HepG2 (cell line): ENCODE data around the gene ZNF765. TPM values are rescaled to one million over a fixed set of nuclear protein-coding genes. Genes with fewer than 3 reads are reported as not detected.

Source experiments
- ATAC-seq: fragments of 200-7000 bp; cut with Tn5 transposase; 3 replicates; pipeline ENCODE4 v1.9.1; 2020; ENCODE audit warnings: mild to moderate bottlenecking, moderate library complexity
- Bru-seq: library from RNA; stranded (reverse); fragments of 400-500 nt; gene quantifications from one replicate; lab custom pipeline; 2021; lab: Mats Ljungman, UMichigan
- BruChase-seq, 2 experiments: library from RNA; stranded (reverse); fragments of 400-500 nt; gene quantifications; one replicate each; lab custom pipeline; 2021; lab: Mats Ljungman, UMichigan
- BruUV-seq: library from RNA; stranded (reverse); fragments of 400-500 nt; replicated peaks from 2 replicates; lab custom pipeline; 2021; lab: Mats Ljungman, UMichigan
- CTCF ChIA-PET: fragments of 300-600 bp; formaldehyde crosslinking; extraction: SDS; loops from one replicate; lab custom pipeline; 2021; ENCODE audit warnings: low total read pairs, inconsistent platforms, low intra/inter-chr PET ratio; lab: Yijun Ruan, JAX
- POLR2A ChIA-PET: fragments of 350-600 bp; sonication (Branson Sonifier 250); formaldehyde crosslinking; loops from one replicate; lab custom pipeline; 2020; ENCODE audit warnings: antibody characterized with exemption, inconsistent platforms; lab: Yijun Ruan, JAX
- DNase-seq: peaks from one replicate; pipeline ENCODE4 v3.0.0-alpha.2; 2015; ENCODE audit warnings: low spot score
- FAIRE-seq: peaks from 3 replicates; lab custom pipeline; 2011; peaks lifted over from hg19 to GRCh38; lab: Jason Lieb, UNC
- H2AFZ ChIP-seq: one replicate; pipeline ENCODE4 v1.6.1; 2011; ENCODE audit warnings: low read length, inconsistent platforms
- H3K27ac ChIP-seq: fragments of 300-600 bp; 3 replicates; pipeline ENCODE4 v1.8.0; 2011; ENCODE audit warnings: mixed run types, mild to moderate bottlenecking, mixed read lengths, low read length, inconsistent platforms; ENCODE audit not compliant: insufficient read depth; ENCODE audit errors: extremely low read length
- H3K27me3 ChIP-seq, 2 experiments: fragments of 200-600 bp in 1 of 2; 2 replicates in 1 of 2; 3 replicates in 1 of 2; pipeline versions ENCODE4 v1.6.0 to v1.8.0; 2011; ENCODE audit warnings: low read length in 2 of 2, mild to moderate bottlenecking in 2 of 2, moderate library complexity in 2 of 2, inconsistent platforms in 1 of 2; ENCODE audit not compliant: insufficient read depth in 2 of 2, control insufficient read depth in 1 of 2
- H3K36me3 ChIP-seq, 2 experiments: fragments of 200-600 bp in 1 of 2; replicated peaks in 1 of 2; 2 replicates in 1 of 2; 3 replicates in 1 of 2; pipeline versions ENCODE4 v1.5.1 to v1.8.0; 2011; ENCODE audit warnings: low read length in 2 of 2, inconsistent platforms in 1 of 2; ENCODE audit not compliant: insufficient read depth in 2 of 2, control insufficient read depth in 1 of 2
- H3K4me1 ChIP-seq: 2 replicates; pipeline ENCODE4 v1.5.1; 2012; ENCODE audit warnings: low read length, inconsistent platforms; ENCODE audit not compliant: insufficient read depth
- H3K4me2 ChIP-seq: 2 replicates; pipeline ENCODE4 v1.6.0; 2011; ENCODE audit warnings: low read depth, low read length, inconsistent platforms
- H3K4me3 ChIP-seq, 3 experiments: fragments of 200-600 bp in 1 of 3; sonication (generic), shearing (Covaris generic) in 1 of 3; replicated peaks in 1 of 3; 2 replicates each; pipeline ENCODE4 v1.5.1; 2011 to 2016; ENCODE audit warnings: low read length in 3 of 3, inconsistent platforms in 2 of 3, low read depth in 2 of 3, mild to moderate bottlenecking in 2 of 3, control low read depth in 1 of 3, mixed read lengths in 1 of 3; ENCODE audit not compliant: insufficient read depth in 1 of 3
- H3K79me2 ChIP-seq: one replicate; pipeline ENCODE4 v1.6.1; 2011; ENCODE audit warnings: low read length, inconsistent platforms; ENCODE audit not compliant: insufficient read depth
- H3K9ac ChIP-seq: 2 replicates; pipeline ENCODE4 v1.6.0; 2011; ENCODE audit warnings: mild to moderate bottlenecking, low read depth, low read length, inconsistent platforms; ENCODE audit not compliant: insufficient read depth
- H3K9me3 ChIP-seq: 2 replicates; pipeline ENCODE4 v1.5.1; 2012; ENCODE audit warnings: mild to moderate bottlenecking, low read length
- H4K20me1 ChIP-seq: 2 replicates; pipeline ENCODE4 v1.6.0; 2011; ENCODE audit warnings: inconsistent platforms, mild to moderate bottlenecking, low read length, moderate library complexity; ENCODE audit not compliant: insufficient read depth
- AKAP8 ChIP-seq: sonication (generic); formaldehyde crosslinking; IDR thresholded peaks from 2 replicates; pipeline ENCODE4 v1.5.1; 2020; ENCODE audit warnings: mild to moderate bottlenecking, missing genetic modification reagents
- DNMT3B ChIP-seq: conservative IDR thresholded peaks from 2 replicates; pipeline ENCODE4 v1.6.1; 2016; ENCODE audit warnings: missing biosample characterization, control low read depth
- DR1 ChIP-seq: sonication (generic); formaldehyde crosslinking; IDR thresholded peaks from 2 replicates; pipeline ENCODE4 v1.8.0; 2021; ENCODE audit warnings: mild to moderate bottlenecking, missing genetic modification reagents, inconsistent platforms
- HNRNPL ChIP-seq: fragments of 200-400 bp; formaldehyde crosslinking; IDR thresholded peaks from 2 replicates; pipeline ENCODE4 v1.6.1; 2017; ENCODE audit warnings: mild to moderate bottlenecking, low read depth, low read length
- PHF20 ChIP-seq: sonication (generic); formaldehyde crosslinking; IDR thresholded peaks from 2 replicates; pipeline ENCODE4 v1.5.0; 2020; ENCODE audit warnings: mild to moderate bottlenecking, missing genetic modification reagents
- POLR2G ChIP-seq: fragments of 200-400 bp; formaldehyde crosslinking; IDR thresholded peaks from 2 replicates; pipeline ENCODE4 v1.6.1; 2018; ENCODE audit warnings: mild to moderate bottlenecking, low read depth, low read length, moderate library complexity
- SIX1 ChIP-seq: sonication (generic); formaldehyde crosslinking; IDR thresholded peaks from 2 replicates; pipeline ENCODE4 v1.4.0; 2020; ENCODE audit warnings: missing genetic modification reagents, borderline replicate concordance
- STAT5B ChIP-seq: sonication (generic); formaldehyde crosslinking; IDR thresholded peaks from 2 replicates; pipeline ENCODE4 v1.4.0; 2020; ENCODE audit warnings: missing genetic modification reagents
- TAF1 ChIP-seq: sonication (generic); formaldehyde crosslinking; IDR thresholded peaks from 2 replicates; pipeline ENCODE4 v1.4.0; 2020; ENCODE audit warnings: missing genetic modification reagents
- ZBTB42 ChIP-seq: sonication (generic); formaldehyde crosslinking; IDR thresholded peaks from 2 replicates; pipeline ENCODE4 v1.5.0; 2020; ENCODE audit warnings: mild to moderate bottlenecking, missing genetic modification reagents
- ZBTB7B ChIP-seq: sonication (generic); formaldehyde crosslinking; IDR thresholded peaks from 2 replicates; pipeline ENCODE4 v1.4.0; 2020; ENCODE audit warnings: missing genetic modification reagents
- ZFP62 ChIP-seq: sonication (generic); formaldehyde crosslinking; IDR thresholded peaks from 2 replicates; pipeline ENCODE4 v1.4.0; 2020; ENCODE audit warnings: missing genetic modification reagents
- ZFY ChIP-seq: sonication (generic); formaldehyde crosslinking; IDR thresholded peaks from 2 replicates; pipeline ENCODE4 v1.4.0; 2020; ENCODE audit warnings: missing genetic modification reagents
- ZNF256 ChIP-seq: sonication (generic); formaldehyde crosslinking; conservative IDR thresholded peaks from 2 replicates; pipeline ENCODE4 v1.4.0; 2020; ENCODE audit warnings: missing genetic modification reagents
- ZNF720 ChIP-seq: sonication (generic); formaldehyde crosslinking; IDR thresholded peaks from 2 replicates; pipeline ENCODE4 v1.4.0; 2020; ENCODE audit warnings: missing genetic modification reagents
- WGBS: methylation state at CpG from one replicate; pipeline ENCODE4 v1.1.6; 2017; ENCODE audit warnings: low lambda C conversion rate; 5-methylcytosine and 5-hydroxymethylcytosine counted together
- in situ Hi-C: cut with HindIII; loops from 2 replicates; pipeline ENCODE4 v1.10.0; 2017; ENCODE audit warnings: low pct_unique_long_range_greater_than_20kb; ENCODE audit not compliant: extremely low pct_ligation_motif_present
- intact Hi-C: fragments of 100-400 bp; cut with micrococcal nuclease; formaldehyde crosslinking; loops from one replicate; pipeline ENCODE4 v1.10.0; 2022; ENCODE audit not compliant: unreplicated experiment
- long read RNA-seq, 2 experiments: library from RNA in 1 of 2; library from polyadenylated mRNA in 1 of 2; stranded (forward) in 1 of 2; unstranded in 1 of 2; transcript quantifications; one replicate each; pipeline ENCODE4 v2.0.0, GENCODE V29; 2019 to 2022
- polyA minus RNA-seq, 3 experiments: library from RNA; depleted of rRNA, polyadenylated mRNA; stranded (reverse); fragments of >200 nt; gene quantifications; 2 replicates each; pipeline ENCODE4 v1.2.3, GENCODE V29; 2011; ENCODE audit warnings: low replicate concordance in 1 of 3
- polyA plus RNA-seq, 8 experiments: library from polyadenylated mRNA; depleted of rRNA in 3 of 8; stranded (reverse) in 7 of 8; unstranded in 1 of 8; fragments of >200 nt; fragmentation: Illumina TruSeq in 4 of 8; extraction: Trizol in 4 of 8; gene quantifications; 2 replicates each; pipeline versions ENCODE4 v1.2.1 to v1.2.3, GENCODE V29; 2011 to 2016; ENCODE audit warnings: low read depth in 4 of 8, missing spikeins in 1 of 8, mixed read lengths in 1 of 8; ENCODE audit not compliant: insufficient read depth in 1 of 8
- total RNA-seq, 5 experiments: library from RNA; depleted of rRNA; stranded (reverse); fragments of >200 nt; fragmentation: Illumina TruSeq; extraction: Trizol; gene quantifications; 2 replicates each; pipeline ENCODE4 v1.2.3, GENCODE V29; 2016; ENCODE audit warnings: low read depth in 1 of 5
- TF ChIP-seq, protein P1 (sequence below): sonication (generic); formaldehyde crosslinking; IDR thresholded peaks from 2 replicates; pipeline ENCODE4 v1.5.0; 2020; ENCODE audit warnings: missing genetic modification reagents
- TF ChIP-seq, protein P2 (sequence below): sonication (generic); formaldehyde crosslinking; IDR thresholded peaks from 2 replicates; pipeline ENCODE4 v1.4.0; 2020; ENCODE audit warnings: missing genetic modification reagents

The ZNF765 gene
- 14.5 and 21.9 TPM in 2 replicates for total RNA-seq (2016; rRNA removed; fragmentation: Illumina TruSeq; extraction: Trizol)
- total RNA-seq (2016; cell fraction: cytosol; rRNA removed; fragmentation: Illumina TruSeq; extraction: Trizol; ENCODE audit: low read depth) = 1.3 and 1.5 TPM in 2 replicates
- 13.9 and 17.8 TPM in 2 replicates for total RNA-seq (2016; cell fraction: insoluble cytoplasmic fraction; rRNA removed; fragmentation: Illumina TruSeq; extraction: Trizol)
- 5.3 and 6.0 TPM in 2 replicates for total RNA-seq (2016; cell fraction: membrane; rRNA removed; fragmentation: Illumina TruSeq; extraction: Trizol)
- total RNA-seq (2016; cell fraction: nucleus; rRNA removed; fragmentation: Illumina TruSeq; extraction: Trizol) = 14.6 and 16.6 TPM in 2 replicates
- 5.0 and 6.1 TPM in 2 replicates for polyA plus RNA-seq (2011; rRNA removed)
- polyA plus RNA-seq (2011; cell fraction: cytosol; rRNA removed) = 1.9 and 2.4 TPM in 2 replicates
- polyA plus RNA-seq (2011; cell fraction: nucleus; rRNA removed) = 14.9 and 16.5 TPM in 2 replicates
- 4.5 and 4.9 TPM in 2 replicates for polyA plus RNA-seq (2012)
- 0.31 and 0.52 TPM in 2 replicates for polyA plus RNA-seq (2016; cell fraction: cytosol; fragmentation: Illumina TruSeq; extraction: Trizol; ENCODE audit: low read depth)
- polyA plus RNA-seq (2016; cell fraction: insoluble cytoplasmic fraction; fragmentation: Illumina TruSeq; extraction: Trizol; ENCODE audit: low read depth) = 5.1 and 5.8 TPM in 2 replicates
- 1.0 TPM in 2 replicates for polyA plus RNA-seq (2016; cell fraction: membrane; fragmentation: Illumina TruSeq; extraction: Trizol; ENCODE audit: low read depth)
- polyA plus RNA-seq (2016; cell fraction: nucleus; fragmentation: Illumina TruSeq; extraction: Trizol; ENCODE audit: insufficient read depth, low read depth) = 9.1 and 9.4 TPM in 2 replicates
- polyA minus RNA-seq (2011; rRNA and poly(A)+ RNA removed; ENCODE audit: low replicate concordance) = 7.5 and 7.6 TPM in 2 replicates
- 4.0 and 4.8 TPM in 2 replicates for polyA minus RNA-seq (2011; cell fraction: cytosol; rRNA and poly(A)+ RNA removed)
- 31.7 and 43.5 TPM in 2 replicates for polyA minus RNA-seq (2011; cell fraction: nucleus; rRNA and poly(A)+ RNA removed)
- Bru-seq, nascent RNA = percentile 63 among the genes with signal in this experiment
- BruChase-seq, experiment 1, labeled RNA remaining after a 6-hour chase = percentile 68 among the genes with signal in this experiment
- percentile 72 among the genes with signal in this experiment for BruChase-seq, experiment 2, labeled RNA remaining after a 2-hour chase
- long read RNA-seq, experiment 1, full-length matches to known transcripts = 1 of 2 reads
- long read RNA-seq, experiment 1, partial matches to known transcripts = 0 of 2 reads
- long read RNA-seq, experiment 1, other reads (novel, unspliced or antisense) = 1 of 2 reads
- long read RNA-seq, experiment 2, full-length matches to known transcripts = 5 of 8 reads
- long read RNA-seq, experiment 2, partial matches to known transcripts = 1 of 8 reads
- long read RNA-seq, experiment 2, other reads (novel, unspliced or antisense) = 2 of 8 reads

DNA sequence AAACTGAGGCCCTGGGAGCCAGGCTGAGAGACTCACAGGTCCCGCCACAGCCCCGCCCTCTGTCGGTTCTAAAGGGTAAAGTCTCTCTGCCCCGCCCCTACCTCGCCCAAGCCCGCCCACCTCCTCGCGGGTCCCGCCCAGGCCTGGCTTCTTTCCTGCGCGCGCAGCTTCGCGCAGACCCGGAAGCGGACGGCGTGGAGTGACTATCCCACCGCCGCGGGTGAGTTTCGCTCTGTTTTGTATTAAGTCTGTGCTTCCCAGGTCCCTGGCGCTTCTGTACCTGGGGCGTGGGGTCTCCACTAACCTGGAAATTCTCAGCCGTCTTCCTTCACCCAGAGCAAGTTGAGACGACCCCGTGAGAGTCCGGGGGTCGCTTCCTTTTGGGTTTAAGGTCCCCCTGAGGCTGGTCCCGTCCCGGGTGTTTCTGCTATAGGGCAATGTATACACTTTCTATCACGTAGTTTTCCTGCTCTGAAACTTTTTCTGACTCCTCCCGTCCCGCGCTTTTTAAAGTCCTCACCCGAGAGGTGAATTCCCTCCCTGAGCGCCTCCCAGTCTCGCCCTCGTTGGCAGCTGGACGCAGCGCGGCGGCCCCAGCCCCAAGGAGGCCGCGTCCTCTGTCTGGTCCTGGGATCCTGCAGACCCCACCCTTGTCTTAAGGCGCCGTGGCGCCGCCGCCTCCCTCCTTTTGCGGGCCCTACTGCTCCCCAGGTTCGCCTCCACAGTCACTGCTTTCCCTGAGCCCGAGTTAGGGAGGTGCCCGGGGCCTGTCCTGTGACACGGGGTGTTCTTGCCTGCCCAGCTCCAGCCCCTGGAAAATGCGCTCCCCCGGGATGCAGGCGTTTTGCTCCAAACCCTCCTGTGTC, at the start of gene ZNF765:
Gene ZNF765 (plus strand): TSS at position 176 of the 866 bp plus-strand sequence. CDS start 2,867 bp downstream, outside the sequence.
- FAIRE-seq = no peak
- peak within 1 kb of the TSS; percentile 57 for H3K27ac ChIP-seq
- peak within 1 kb of the TSS; percentile 79 to 85 (median 81) for H3K4me3 ChIP-seq
- H3K4me1 ChIP-seq = peaks cover 18% of the 10 kb centered on the region
- ChIA-PET POLR2A (interaction anchor here (0.6 to 1.1 kb wide), 2 partner anchors 29 to 166 kb away, joined by 3 read pairs; no protein-coding TSS in a partner anchor), CTCF (interaction anchor here (0.8 kb wide), 1 partner anchor 200 kb away, joined by 3 read pairs; no protein-coding TSS in a partner anchor)
- H4K20me1 ChIP-seq = no peaks in the 10 kb centered on the region
- peaks cover 2 to 12% of the 10 kb centered on the region in 2 experiments; a peak in 4 of 5 replicates for H3K36me3 ChIP-seq
- H3K79me2 ChIP-seq = peaks cover 7% of the 10 kb centered on the region
- peak; percentile 97 for ATAC-seq
- peak; percentile 79 for DNase-seq
- under 1% methylated on average over 56 of the region's 58 CpGs for WGBS
- intact Hi-C loops (no loop called here), in situ Hi-C loops (no loop called here)
- H3K4me2 ChIP-seq = peak within 1 kb of the TSS; percentile 91
- no peaks in the 10 kb centered on the region for H3K9me3 ChIP-seq
- no peak within 1 kb of the TSS for H2AFZ ChIP-seq
- no peaks in the 10 kb centered on the region for H3K27me3 ChIP-seq
- H3K9ac ChIP-seq = peak within 1 kb of the TSS; percentile 72
- TSS peak; percentile 67 for BruUV-seq
- no peak for TF ChIP-seq ZBTB7B
- TF ChIP-seq DNMT3B (CRISPR knock-in tag) = no peak
- peak; percentile 47 for TF ChIP-seq ZFY
- TF ChIP-seq PHF20 (CRISPR knock-in tag) = peak; percentile 68
- TF ChIP-seq SIX1 = no peak
- no peak for TF ChIP-seq DR1 (CRISPR knock-in tag)
- TF ChIP-seq STAT5B (CRISPR knock-in tag) = no peak
- TF ChIP-seq POLR2G = peak; percentile 88
- TF ChIP-seq, protein P1, sequence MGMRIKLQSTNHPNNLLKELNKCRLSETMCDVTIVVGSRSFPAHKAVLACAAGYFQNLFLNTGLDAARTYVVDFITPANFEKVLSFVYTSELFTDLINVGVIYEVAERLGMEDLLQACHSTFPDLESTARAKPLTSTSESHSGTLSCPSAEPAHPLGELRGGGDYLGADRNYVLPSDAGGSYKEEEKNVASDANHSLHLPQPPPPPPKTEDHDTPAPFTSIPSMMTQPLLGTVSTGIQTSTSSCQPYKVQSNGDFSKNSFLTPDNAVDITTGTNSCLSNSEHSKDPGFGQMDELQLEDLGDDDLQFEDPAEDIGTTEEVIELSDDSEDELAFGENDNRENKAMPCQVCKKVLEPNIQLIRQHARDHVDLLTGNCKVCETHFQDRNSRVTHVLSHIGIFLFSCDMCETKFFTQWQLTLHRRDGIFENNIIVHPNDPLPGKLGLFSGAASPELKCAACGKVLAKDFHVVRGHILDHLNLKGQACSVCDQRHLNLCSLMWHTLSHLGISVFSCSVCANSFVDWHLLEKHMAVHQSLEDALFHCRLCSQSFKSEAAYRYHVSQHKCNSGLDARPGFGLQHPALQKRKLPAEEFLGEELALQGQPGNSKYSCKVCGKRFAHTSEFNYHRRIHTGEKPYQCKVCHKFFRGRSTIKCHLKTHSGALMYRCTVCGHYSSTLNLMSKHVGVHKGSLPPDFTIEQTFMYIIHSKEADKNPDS = no peak
- TF ChIP-seq AKAP8 (CRISPR knock-in tag) = 0 out of 2 replicates have a peak, but pooled peaks have one; percentile 21
- TF ChIP-seq ZNF720 (CRISPR knock-in tag) = no peak
- peak; percentile 31; the same call in 1 of the 2 replicates for TF ChIP-seq TAF1 (CRISPR knock-in tag)
- 0 out of 2 replicates have a peak, but pooled peaks have one; percentile 46 for TF ChIP-seq ZBTB42 (CRISPR knock-in tag)
- no peak for TF ChIP-seq ZNF256
- no peak for TF ChIP-seq ZFP62 (CRISPR knock-in tag)
- TF ChIP-seq HNRNPL = no peak
- TF ChIP-seq, protein P2, sequence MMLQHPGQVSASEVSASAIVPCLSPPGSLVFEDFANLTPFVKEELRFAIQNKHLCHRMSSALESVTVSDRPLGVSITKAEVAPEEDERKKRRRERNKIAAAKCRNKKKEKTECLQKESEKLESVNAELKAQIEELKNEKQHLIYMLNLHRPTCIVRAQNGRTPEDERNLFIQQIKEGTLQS (CRISPR knock-in tag) = no peak
